22Rv1 (cell line): ENCODE results near the gene KCTD5.

Source experiments
- H3K27ac ChIP-seq: fragments of 450-650 bp; 2 replicates; pipeline ENCODE4 v1.5.1; 2017
- ZFX ChIP-seq: fragments of 450-650 bp; IDR thresholded peaks from 2 replicates; pipeline ENCODE4 v1.6.1; 2017; ENCODE audit warnings: antibody characterized with exemption, borderline replicate concordance
- TF ChIP-seq, protein P1 (sequence below): fragments of 450-650 bp; IDR thresholded peaks from 2 replicates; pipeline ENCODE4 v1.5.1; 2017; ENCODE audit warnings: mild to moderate bottlenecking

The KCTD5 gene

DNA sequence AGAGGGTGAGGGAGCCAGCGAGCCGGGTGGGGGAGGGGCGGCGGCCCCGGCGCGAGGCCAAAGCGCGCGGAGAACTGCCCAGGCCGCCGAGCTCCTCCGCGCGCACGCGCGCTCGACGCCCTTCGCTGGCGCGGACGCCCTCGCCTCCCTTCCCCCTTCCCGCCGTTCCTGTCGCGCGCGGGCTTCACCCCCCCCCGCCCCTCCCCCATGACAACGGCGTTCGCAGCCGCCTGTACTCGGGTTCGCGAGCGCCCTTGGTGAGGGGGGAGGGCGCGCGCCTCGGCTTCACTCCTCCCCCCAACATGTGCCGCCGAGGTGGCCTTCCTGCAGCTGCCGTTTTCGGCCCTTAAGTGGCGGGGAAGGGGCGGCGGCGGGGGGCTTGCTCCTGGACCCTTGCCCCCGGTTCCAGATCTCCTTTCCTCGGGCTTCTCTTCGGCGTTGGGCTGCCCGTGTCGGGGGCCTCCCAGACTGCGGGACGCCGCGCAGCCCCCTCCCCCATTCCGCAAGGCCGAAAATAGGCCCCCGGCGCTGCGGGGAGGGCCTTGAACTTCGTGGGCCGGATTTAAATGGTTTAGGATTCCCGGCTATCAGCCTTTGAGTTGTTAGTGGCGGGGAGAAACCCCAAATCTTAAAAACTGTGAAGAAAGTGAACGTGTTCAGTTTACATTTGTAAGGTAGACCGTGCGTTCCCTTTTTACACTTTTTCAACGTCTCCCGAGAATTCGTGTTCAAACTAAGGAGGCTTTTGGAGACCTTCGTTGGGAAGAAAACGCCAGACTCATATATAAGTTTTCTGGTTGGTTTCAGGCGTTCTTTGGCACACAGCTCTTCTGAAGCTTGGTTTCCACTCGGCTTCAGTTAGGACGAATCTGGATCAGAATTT is 70.8 kb downstream of the KCTD5 start:
- no peak for TF ChIP-seq ZFX
- TF ChIP-seq, protein P1, sequence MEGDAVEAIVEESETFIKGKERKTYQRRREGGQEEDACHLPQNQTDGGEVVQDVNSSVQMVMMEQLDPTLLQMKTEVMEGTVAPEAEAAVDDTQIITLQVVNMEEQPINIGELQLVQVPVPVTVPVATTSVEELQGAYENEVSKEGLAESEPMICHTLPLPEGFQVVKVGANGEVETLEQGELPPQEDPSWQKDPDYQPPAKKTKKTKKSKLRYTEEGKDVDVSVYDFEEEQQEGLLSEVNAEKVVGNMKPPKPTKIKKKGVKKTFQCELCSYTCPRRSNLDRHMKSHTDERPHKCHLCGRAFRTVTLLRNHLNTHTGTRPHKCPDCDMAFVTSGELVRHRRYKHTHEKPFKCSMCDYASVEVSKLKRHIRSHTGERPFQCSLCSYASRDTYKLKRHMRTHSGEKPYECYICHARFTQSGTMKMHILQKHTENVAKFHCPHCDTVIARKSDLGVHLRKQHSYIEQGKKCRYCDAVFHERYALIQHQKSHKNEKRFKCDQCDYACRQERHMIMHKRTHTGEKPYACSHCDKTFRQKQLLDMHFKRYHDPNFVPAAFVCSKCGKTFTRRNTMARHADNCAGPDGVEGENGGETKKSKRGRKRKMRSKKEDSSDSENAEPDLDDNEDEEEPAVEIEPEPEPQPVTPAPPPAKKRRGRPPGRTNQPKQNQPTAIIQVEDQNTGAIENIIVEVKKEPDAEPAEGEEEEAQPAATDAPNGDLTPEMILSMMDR, result no peak
- peak overlapping the region; percentile 98 for H3K27ac ChIP-seq

DNA sequence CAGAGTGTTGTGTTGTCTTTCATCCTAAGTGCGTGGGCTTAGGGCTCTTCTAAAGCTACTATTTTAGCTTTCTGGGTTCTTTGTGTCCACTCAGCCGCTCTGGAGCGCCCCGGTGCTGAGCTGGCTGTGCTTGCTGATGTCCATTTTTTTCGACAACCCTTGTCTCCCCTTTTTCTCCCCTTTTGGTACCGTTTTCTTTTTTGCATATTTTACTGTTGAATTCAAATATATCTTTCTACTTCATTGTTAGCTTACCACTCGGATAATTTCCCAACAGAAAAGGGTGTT is 71.4 kb downstream of the KCTD5 start:
- H3K27ac ChIP-seq, result peak overlapping the region; percentile 98
- no peak for TF ChIP-seq ZFX
- TF ChIP-seq, protein P1, result no peak

DNA sequence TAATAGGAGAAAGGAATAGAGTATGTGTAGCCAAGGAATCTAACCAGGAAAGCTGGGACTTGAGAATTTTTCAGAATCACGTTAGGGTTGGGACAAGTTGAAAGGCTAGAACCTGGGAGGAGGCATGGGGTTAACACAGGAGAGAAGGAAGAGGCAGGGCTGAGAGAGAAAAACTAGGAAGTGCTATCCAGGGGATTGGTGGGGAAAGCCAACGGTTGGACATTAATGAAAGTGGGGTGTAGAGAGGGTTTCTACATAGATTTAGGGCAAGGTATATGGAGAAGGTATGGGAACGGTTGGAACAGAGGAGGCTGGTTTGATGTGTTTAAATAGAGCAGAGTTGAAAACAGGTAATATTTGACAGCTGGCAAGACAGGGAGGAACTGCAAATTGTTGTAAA is 72.8 kb downstream of the KCTD5 start:
- H3K27ac ChIP-seq, result 0 out of 2 replicates have a peak overlapping the region, but pooled peaks have one; percentile 7
- TF ChIP-seq, protein P1, result no peak
- TF ChIP-seq ZFX, result no peak

DNA sequence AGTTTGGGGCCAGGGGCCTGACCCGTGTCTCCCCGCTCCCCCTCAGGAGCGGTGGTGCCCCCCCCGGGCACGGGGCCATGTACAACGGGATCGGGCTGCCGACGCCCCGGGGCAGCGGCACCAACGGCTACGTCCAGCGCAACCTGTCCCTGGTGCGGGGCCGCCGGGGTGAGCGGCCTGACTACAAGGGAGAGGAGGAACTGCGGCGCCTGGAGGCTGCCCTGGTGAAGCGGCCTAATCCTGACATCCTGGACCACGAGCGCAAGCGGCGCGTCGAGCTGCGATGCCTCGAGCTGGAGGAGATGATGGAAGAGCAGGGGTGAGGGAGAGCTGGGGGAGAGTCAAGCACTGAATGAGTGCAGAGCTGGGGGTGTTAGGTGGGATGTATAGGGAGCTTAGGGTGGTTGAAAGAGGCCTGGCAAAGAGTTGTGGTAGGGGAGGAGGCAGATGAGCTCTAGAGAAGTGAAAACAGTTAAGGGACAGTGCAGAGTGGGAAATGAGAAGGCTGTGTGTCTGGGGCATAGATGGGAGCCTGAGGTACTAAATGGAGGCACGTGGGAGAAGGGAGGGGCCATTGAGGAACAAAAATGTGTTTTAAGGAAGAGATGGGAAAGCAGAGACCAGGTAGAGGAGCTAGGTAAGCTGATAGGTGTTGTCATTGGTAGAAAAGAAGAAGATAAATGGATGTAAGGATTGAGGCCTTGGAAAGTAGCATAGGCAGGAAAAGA is 74.1 kb downstream of the KCTD5 start:
- TF ChIP-seq, protein P1, result no peak
- TF ChIP-seq ZFX, result no peak
- peak overlapping the region; percentile 7; the same call in 1 of the 2 replicates for H3K27ac ChIP-seq

DNA sequence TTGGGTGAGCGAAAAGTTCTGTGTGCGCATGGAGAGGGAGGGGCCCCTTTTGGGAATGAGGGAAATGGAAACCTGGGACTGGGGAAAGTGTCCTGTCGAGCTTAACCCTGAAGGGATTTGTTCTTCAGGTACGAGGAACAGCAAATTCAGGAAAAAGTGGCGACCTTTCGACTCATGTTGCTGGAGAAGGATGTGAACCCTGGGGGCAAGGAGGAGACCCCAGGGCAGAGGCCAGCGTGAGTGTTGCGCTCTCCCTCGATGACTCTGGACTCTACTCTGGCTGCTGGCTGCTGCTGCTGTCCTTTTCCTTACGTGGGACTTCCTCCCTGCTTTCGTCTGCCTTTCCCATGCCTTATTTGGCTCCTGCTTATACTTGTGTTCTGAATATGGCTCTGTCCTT is 75.0 kb downstream of the KCTD5 start:
- no peak overlapping the region for H3K27ac ChIP-seq
- TF ChIP-seq ZFX, result no peak
- TF ChIP-seq, protein P1, result no peak
